Nucleus accumbens (tissue), 56 donors: ENCODE data around the gene RIC3.

Source experiments
- DNase-seq, 56 donors: peaks; one replicate each; lab custom pipeline; 2025; lab: John Stamatoyannopoulos, UW

Gene RIC3

DNA sequence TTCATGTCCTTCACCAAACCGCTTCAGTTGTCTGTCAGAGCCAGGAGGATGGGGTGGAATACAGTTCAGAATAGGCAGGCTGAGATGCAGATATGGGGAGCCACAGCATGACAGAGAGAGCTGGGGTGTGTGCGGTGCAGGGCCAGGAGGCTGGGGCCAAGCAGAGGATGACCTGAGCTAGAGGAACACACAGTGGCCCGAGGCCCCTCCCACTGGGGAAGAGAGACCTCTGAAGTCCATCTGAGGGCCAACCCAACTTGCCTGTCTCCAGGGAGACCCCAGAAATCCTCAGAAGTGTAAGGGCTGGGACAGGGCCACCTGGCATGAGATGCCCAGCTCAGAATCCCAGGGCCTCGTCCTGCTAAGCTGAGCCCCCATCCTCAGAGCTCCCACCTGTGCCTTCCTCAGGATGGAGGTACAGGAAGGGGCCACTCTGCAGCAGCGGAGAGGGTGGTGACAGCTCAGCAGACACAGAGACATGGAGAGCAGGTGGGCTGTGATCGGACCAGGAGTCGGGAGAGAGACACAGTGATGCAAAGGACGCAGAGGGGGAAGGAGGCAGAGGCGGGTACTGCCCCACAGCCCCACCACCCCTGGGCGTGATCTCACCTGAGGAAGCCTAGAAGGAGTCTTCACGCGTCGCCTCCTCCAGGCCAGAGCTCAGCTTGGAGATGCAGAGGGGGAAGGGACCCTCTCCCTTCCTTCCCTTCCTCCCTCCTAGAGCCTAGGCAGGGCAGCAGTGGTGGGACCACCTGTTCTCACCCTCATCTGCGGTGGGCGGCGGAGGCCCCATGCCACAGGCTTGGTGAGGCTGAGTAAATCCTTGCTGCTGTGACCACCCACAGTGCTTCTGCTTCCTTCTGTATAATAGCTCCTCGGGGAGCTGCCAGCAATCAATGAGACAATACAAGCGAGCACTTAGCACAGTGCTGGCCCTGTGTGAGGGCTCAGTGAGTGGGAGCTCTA is 96.9 kb downstream of the RIC3 start:
- DNase-seq, result no peak

DNA sequence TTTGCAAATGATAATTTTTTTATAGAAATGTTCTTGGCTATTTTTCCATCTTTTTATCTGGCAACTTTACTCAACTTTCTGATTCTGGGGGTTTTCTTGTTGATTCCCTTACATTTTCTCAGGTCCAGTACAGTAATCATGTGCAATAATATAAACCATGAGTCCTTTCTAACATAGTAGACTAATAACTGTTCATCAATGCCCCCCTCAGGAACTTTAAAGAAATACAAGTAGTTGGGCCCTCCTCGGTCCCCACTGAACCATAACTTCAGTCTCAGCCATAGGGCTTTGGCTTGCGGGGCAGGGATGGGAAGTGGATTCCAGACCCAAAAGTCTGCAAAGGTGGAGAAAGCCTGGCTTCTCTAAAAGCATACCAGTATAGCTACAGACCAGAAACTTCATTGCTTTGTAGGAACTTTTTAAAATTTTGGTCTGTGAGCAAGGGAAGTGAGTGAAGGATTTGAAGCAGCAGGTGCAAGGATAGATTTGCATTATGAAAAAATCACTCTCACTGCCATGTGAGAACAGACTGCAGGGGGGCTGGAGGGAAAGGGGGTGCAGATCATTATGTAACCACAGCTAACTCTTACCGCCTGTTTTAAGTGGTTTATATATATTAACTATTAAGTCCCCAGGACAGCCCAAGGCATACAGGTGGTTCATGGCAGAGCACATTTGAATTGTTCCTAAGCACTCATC is 98.3 kb downstream of the RIC3 start:
- no peak for DNase-seq

DNA sequence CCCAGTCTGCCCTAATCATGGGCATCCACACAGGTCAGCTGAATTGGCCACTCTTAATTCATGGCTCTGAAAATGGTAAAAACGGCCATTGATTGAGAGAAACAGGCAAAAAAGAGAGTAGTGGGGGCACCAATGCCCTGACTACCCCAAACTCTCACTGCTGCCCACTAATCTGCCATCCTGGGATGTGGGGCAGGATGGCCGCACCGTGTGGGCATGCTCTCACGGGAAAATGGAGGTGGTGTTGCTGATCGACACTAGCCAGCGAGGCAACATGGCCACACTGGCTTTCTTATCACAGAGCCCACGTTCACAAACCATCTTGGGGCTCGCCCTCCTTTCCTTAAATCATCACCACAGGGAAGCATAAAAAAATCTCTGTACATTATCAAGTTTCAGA is 99.1 kb downstream of the RIC3 start:
- no peak for DNase-seq

DNA sequence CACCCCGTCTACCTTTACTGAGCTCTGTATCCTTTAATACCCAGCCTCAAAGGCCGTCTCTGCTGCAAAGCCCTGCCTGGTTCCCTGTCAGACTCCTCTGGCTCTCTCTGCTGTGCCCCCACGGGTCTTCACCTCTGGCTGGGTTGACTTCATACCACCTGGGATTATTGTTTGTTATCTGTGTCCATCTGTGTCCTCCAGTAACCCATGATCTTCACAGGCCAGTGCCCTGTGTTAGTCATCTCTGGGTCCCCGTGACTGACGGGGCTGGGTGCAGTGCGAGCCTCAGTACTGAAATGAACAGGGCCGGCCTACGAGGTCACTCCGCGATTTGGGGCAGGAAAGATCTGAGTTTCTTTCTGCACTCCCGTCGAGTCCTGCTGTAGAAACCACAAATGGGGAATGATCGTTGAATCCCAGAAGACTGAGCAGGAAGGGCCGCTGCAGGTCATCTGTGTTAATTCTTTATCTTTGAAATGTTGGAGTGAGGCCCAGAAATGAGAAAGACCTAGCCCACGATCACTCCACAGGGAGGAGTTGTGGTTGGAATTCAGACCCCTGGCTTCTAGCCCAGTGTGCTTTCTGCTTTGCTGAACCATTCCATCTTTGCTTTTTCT is 100.1 kb downstream of the RIC3 start:
- peak in 1 of 56 donors; percentile 12 for DNase-seq

DNA sequence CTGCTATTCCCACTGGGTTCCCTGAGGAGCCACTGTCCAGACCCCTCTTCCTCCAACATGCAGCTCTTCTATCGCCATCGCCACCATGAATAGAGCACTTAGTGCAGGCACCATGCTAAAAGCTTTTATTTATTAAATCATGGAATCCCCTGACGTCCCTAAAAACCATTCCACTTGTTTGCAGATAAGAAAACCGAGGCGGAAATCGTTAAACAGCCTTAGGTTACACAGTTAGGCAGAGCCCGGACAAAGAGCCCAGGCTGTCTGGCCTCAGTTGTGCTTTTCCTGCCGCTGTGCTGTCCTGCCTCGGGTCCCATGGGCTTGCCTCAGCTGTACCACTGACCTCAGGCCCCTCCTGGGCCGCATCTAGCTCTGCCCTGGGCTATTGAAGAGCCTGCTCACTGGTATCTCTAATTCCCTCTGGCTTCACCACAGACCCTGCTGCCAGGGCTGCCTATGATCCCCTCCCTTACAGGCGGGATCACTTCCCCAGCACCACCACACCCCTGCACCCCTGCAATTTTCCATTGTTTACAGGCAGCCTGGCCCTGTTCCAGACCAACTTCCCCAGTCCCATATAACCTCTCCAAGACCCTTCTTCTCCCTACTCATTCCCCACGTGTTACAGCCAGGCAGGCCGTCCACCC is 100.8 kb downstream of the RIC3 start:
- DNase-seq, result no peak

DNA sequence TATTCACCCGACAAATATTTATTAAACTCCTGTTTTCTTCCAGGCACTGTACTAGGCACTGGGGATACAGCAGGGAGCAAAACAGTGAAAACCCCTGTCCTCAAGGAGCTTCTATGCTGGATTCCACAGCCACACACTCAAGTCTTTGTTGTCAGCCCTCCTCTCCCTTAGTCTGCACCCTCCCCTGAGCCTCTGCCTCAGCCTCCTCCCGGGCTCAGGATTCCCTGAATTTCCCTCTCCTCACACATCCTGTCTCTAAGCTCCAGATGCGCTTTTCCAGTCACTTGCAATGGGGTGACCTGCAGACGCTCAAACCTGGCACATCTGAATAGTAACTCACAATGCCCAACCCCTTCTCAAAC is 101.3 kb downstream of the RIC3 start:
- no peak for DNase-seq

DNA sequence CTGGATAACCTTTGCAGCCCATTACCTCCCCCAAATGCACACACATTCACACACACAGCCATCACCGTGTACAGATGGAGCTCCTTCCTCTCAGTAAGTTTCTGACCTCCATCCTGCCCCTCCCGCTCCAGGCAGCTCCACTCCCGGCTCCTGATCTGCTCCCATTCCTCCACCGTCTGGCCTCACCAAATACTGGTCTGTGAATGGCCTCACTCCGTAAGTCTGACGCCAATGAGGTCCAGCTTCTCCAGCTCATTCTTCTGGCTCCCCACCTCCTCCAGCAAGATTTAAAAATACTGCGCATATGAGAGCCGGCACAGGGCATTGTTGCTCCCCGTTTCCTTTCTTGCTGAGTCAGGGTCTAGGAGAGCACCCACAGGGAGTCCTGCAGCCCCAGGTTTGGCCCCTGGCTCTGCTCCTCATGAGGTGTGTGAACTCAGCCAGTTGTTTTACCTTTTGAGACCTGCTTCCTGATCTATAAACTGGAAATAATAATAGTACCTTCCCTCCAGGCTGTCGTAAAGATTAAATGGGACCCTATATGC is 101.8 kb downstream of the RIC3 start:
- no peak for DNase-seq

DNA sequence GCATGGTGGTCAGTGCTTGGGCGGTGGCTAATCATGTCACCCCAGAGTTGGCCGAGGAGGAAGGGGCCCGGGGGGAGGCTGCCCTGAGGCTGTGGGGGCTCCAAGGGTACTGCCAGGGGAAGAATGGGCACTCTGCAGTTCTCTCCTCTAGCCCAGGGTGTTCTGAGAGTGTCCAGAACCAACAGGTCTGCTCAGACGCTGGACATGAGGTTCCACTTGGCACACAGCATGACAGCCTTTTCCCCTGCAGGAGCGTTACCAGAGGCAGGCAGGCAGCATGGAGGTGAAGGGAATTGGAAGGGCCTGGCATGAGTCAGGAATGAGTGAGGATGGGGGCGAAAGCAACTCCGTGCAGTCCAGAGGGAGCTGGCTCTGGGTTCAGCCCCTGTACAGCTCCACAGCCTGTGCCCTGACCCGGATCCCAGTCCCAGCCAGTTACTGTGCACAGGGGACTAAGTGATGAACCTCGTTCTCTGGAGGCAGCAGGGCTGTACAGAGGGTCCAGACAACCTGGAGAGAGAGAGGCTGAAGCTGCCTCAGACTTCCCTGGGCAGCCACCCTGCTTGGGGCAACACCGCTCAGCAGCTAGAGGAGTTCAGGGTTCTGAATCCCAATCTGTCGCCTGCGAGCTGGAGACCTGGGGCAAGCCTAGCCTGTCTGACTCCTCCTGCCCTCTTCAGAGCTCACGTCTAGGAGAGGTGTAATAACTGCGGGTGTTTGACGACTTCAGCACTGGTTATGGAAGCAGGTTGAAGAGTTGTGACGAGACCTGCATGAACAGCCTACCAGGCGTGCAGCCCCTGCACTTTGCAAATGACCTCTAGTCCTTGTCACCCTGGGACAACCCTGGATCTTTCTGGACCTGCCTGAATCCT is 102.6 kb downstream of the RIC3 start:
- no peak for DNase-seq

DNA sequence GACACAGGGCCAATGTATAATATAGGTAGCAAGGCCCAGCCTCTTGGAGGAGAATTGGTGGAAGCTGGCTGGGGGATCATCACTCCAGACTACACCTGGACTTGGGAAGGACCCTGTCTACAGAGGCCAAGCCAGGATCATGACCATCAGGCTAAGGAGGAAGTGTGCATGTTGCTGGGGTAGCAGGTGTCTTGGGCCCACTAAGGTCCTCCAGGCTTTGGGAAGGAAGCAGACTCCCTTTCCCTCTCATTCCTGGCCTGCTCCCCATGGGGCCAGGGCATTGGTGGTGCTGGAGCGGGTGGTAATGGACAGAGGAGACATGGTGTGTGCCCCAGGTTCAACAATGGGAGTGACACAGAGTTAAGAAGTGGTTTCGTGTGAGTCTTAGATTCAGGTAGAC is 103.8 kb downstream of the RIC3 start:
- no peak for DNase-seq

DNA sequence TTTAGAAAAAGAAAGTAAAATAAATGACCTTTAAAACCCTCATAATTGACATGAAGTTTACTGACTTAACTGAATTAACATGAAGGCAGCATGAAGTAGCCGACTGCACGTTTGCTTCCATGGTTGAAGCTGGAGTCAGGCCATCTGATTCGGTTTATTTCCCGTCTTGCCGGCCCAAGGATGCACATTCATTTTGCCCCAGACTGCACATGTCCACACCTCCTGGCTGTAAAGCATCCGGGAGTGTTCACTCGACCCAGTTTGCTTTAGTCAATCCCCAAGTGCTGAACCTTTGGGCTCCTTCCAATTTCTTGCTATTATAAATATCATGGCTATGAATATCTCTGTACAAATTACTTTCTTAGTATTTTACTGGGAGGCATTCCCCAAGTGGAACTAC is 105.5 kb downstream of the RIC3 start:
- no peak for DNase-seq

DNA sequence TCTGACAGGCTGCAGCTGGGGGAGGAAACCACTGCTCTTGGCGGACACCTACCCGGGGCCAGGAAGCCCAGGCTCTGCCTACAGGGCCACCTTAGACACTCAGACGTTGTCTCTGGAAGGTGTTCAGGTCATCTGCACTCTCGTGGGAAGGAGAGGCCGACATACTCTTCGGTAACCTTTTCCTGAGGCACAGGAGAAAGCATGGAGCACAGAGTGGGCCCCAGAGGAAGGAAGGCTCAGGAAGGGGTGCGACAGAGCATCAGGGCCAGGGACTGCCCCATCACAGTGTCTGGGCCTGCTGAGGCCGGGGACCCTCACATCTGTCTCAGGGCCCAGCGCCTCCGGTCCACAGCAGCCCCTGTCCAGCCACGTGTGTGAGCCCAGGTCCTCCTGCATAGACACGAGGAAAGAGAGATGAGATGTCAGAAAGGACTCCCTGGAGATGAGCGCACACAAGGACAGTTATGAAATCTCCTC is 106.0 kb downstream of the RIC3 start:
- DNase-seq, result no peak

DNA sequence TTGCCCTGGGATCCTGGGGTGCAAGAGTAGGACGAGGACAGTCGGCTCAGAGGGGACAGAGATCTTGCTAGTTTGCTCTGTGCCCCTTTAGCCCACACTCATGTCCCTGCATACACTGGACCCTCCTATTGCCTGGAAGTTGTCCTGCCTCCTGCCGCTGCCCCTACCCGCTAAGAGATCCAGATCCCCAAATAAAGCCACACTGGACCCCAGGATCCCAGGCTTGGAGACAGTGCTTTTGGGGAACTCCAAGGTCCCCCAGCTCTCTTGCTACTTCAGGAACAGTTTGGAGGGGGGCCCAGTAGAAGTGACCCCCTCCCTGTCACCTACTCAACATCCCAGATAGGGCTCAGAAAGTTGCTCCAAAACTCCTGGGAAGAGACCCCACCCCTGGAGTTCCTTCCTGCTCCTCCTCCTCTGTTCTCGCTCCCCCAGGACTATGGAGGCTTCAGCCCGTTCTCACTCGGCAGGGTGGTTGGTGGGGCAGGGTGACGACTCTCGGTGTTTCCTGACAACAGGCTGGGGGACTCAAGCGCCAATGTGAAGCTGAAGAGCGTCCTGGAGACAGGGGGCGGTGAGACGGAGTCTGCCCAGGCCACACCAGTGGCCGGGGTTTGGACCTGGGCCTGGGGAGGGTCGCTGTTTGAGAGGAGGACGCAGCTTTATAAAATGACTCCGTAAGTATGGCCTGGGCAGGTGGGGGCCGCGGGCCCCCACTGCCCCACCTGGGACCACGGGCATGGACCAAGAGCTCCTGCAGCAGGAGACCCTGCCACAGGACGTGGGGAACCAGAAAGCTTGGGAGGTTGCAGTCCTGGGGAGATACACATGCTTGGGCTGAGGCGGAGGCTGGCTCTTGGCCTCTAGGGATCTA is 107.0 kb downstream of the RIC3 start:
- no peak for DNase-seq

DNA sequence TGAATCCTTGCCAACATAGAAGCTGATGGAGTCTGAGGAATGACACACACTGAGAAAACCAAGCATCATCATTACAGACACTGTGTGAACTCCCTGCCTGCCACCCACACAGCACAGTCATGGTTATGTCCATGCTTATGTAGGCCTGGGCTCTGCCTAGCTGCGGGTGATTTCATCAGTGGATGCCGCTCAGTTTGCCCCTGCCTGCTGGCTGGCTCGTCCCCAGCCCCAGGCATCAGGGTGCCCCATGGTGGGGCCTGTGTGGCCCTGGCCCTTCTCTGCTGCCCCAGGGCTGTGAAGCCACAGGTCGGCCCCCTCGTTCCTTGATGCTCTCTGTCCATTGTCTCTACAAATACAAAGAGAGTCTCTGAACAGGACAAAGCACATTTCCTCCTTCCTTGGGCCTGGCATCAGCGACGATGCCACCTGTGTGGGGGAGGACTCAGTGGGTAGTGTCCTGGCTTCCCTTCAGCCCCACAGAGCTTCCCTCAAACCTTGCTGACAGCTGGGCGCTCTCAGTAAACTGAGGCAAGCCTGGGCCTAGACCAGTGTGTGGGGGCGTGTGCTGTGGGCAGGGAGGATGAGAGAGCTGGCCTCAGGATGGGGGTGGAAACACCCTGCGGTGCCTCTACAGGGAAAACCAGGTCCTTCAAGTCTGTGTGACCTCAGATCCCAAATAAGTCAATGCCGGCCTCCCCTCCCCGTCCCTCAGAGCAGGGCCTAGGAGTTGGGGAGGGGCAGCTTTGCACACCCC is 107.8 kb downstream of the RIC3 start:
- DNase-seq, result no peak

DNA sequence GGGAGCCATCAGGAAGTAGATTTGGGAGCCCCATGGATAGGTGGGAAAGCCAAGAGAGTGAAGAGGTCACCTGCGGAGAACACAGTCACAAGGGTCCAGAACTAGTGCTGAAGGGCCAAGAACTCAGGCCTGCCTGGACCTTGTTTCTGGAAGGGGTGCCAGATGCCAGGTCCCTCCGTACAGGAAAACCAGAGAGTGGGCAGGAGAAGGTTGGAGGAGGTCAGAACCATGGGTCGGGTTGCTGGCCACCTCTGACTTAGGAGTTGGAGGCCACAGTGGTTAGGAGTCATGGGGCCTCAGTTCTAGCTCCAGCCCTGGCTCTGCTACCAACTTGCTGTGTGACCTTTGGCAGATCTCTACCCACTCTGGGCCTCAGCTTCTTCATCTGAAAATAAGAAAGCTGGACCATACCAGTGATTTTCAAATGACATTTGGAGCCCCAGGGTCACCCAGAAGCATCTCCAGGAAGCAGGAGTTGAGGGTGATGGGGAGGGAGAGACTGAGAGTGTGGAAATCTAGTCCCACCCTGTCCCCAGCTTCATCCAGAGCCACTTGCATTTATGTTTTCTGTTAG is 108.6 kb downstream of the RIC3 start:
- DNase-seq, result no peak

DNA sequence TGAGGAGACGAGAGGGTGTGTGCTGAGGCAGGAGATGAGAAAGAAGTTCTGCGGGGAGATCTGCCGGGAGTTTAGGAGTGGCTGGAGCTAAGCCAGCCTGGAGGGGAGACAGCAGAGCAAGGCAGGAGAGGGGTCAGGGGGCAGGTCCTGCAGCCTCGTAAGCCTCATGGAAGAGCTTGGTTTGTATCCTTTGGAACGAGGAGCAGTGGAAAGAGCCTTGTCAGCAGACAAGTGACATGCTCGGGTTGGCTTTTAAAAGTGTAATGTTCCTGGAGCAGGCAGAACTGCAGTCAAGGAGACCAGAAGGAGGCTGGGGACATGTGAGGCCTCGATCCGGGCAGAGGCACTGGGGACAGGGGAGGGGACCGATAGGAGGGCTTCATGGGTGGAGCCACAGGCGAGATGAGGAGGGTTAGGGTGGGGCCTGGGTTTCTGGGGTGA is 109.2 kb downstream of the RIC3 start:
- DNase-seq, result no peak

DNA sequence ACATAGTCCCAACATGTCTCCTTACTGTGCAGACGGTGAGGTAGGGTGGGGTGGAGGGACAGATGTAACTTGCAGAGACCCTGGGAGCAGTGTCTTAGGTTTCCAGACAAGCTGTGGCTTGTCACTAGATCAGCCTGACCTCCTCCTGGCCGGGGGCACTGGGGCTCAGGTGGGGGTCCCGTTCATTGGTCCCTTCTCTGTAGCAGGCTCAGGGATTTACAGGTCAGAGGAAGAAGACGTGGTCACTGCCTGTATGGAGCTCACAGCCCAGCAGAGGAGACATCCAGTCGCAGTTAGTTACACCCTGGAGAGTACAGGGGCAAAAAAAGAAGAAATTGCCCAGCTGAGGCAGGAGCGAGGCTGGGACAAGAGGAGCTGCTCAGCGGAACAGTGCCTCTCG is 109.8 kb downstream of the RIC3 start:
- no peak for DNase-seq

DNA sequence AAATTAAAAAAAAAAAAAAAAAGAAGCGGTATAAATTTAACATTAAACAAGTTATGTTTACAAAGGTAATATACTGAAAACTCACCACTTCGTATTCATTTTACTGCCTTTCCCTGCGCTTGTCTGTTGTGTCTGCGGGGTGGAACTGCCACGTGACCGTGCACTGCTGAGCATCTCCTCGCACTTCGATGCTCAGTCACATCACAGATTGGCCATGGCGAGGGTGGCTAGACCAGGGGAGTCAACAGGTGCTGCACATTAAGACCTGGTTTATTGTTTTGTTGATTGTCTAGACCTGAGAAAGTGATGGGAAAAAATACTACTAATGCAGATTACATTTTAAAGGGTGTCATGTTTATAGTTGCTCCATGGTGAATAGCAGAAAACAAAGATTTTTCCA is 110.6 kb downstream of the RIC3 start:
- DNase-seq, result no peak
